Kidney (tissue), 14 donors: ENCODE measurements around the gene CDCA3. TPM values are rescaled to one million over a fixed set of nuclear protein-coding genes. Genes with fewer than 3 reads are reported as not detected.
A peak's percentile ranks its signal among the peaks of the same experiment; 100 is the strongest.

Experiments used
- DNase-seq, 5 donors: peaks; one replicate each; pipeline ENCODE4 v3.0.0-alpha.2; 2013 to 2020
- FAIRE-seq: peaks from 2 replicates; lab custom pipeline; 2012; peaks lifted over from hg19 to GRCh38; lab: Jason Lieb, UNC
- H3K27ac ChIP-seq, 2 donors: one replicate each; pipeline ENCODE4 v1.7.0; 2013; ENCODE audit warnings: low read depth in 2 of 2, low read length in 2 of 2, inconsistent platforms in 1 of 2
- H3K27me3 ChIP-seq: one replicate; pipeline ENCODE4 v1.7.1; 2013; ENCODE audit warnings: low read length, inconsistent platforms; ENCODE audit not compliant: control insufficient read depth, insufficient read depth
- H3K36me3 ChIP-seq, 3 donors: one replicate each; pipeline versions ENCODE4 v1.7.0 to v1.7.1; 2013; ENCODE audit warnings: low read length in 3 of 3, control low read depth in 1 of 3, inconsistent platforms in 1 of 3; ENCODE audit not compliant: insufficient read depth in 3 of 3, control insufficient read depth in 2 of 3
- H3K4me1 ChIP-seq, 3 donors: one replicate each; pipeline versions ENCODE4 v1.7.0 to v1.7.1; 2013; ENCODE audit warnings: low read length in 3 of 3, inconsistent platforms in 1 of 3, low read depth in 1 of 3; ENCODE audit not compliant: control insufficient read depth in 2 of 3, insufficient read depth in 2 of 3
- H3K4me3 ChIP-seq, 3 donors: one replicate each; pipeline versions ENCODE4 v1.7.0 to v1.8.1; 2013; ENCODE audit warnings: low read length in 3 of 3, control low read depth in 1 of 3, inconsistent platforms in 1 of 3
- H3K9ac ChIP-seq, 3 donors: one replicate each; pipeline versions ENCODE4 v1.7.0 to v1.7.1; 2013; ENCODE audit warnings: low read length in 3 of 3, control low read depth in 1 of 3, inconsistent platforms in 1 of 3
- H3K9me3 ChIP-seq, 3 donors: one replicate each; pipeline versions ENCODE4 v1.7.0 to v1.7.1; 2013; ENCODE audit warnings: low read length in 3 of 3, control low read depth in 1 of 3, inconsistent platforms in 1 of 3; ENCODE audit not compliant: control insufficient read depth in 2 of 3, insufficient read depth in 1 of 3
- CTCF ChIP-seq: IDR thresholded peaks from 3 replicates; pipeline ENCODE4 v1.5.1; 2012; ENCODE audit warnings: mild to moderate bottlenecking, moderate library complexity, borderline replicate concordance; ENCODE audit not compliant: insufficient read depth; ENCODE audit errors: extremely low read depth
- intact Hi-C: fragments of 100-400 bp; cut with DNase I; formaldehyde crosslinking; loops from one replicate; pipeline ENCODE4 v1.11.1; 2022
- polyA plus RNA-seq: library from polyadenylated mRNA; stranded (reverse); fragments of 350-450 nt; fragmentation: Illumina TruSeq; extraction: RNeasy Lipid Tissue Mini Kit (QIAGEN cat#74804); gene quantifications from one replicate; pipeline ENCODE4 v1.2.3, GENCODE V29; 2014; ENCODE audit warnings: low read depth, low replicate concordance; ENCODE audit not compliant: insufficient read depth
- total RNA-seq: library from RNA; stranded (reverse); fragmentation: NEBNext Ultra II Directional; extraction: Animal tissue kit (Norgen Biotek cat#: 25700); gene quantifications from one replicate; pipeline ENCODE4 v1.2.1, GENCODE V29; 2021
- donor health status: control.
- donor health status: control.
- donor health status: control.
- donor health status: control.
- donor health status: control.
- donor health status: DM: yes; HTN: yes; CAD: no.
- donor health status: Normal renal cell carcinoma (clear cell type).

The CDCA3 gene
- total and polyA plus RNA-seq, 2 donors from 2014 or later = 1.3 to 2.1 TPM

GRCh38 chr12:6851921-6852650, 1.0 kb upstream of the CDCA3 start, which contains the start of gene USP5:
USP5 (plus strand) TSS chr12:6852150; CDS start chr12:6852180, 30 bp downstream.
- no peaks in the 10 kb centered on the region for H3K27me3 ChIP-seq
- peak within 1 kb of the TSS; percentile 66 to 98 (median 87) for H3K9ac ChIP-seq
- intact Hi-C loops = no loop called here
- no peak for TF ChIP-seq CTCF
- H3K36me3 ChIP-seq = peaks cover 3 to 12% (median 7%) of the 10 kb centered on the region in 3 donors
- peak; percentile 99 to 100 (median 100) for DNase-seq
- H3K9me3 ChIP-seq = no peaks in the 10 kb centered on the region
- H3K4me3 ChIP-seq = peak within 1 kb of the TSS; percentile 92 to 99 (median 99)
- peak; percentile 92 for FAIRE-seq
- peaks cover 0 to 11% (median 6%) of the 10 kb centered on the region in 3 donors for H3K4me1 ChIP-seq
- peak within 1 kb of the TSS; percentile 92 for H3K27ac ChIP-seq

DNA sequence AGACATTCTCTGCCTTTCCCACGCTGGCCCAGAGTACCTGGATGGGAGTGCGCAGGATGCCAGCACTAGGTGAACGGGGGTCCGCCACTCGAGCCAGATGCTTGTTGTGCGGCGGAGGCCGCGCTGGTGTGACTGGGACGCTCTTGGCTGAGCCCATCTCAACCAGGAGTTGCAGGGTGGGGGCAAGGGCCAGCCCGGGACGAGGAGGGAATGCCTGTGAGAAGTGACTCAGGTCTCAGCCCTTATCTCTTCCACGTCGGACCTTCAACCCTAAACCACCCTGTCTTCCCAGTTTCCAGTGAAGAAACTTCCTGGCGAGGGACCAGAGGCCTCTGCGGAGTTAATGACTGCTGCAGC, 312 bp downstream of the CDCA3 start:
- H3K36me3 ChIP-seq = peaks cover 0 to 5% (median 0%) of the 10 kb centered on the region in 3 donors
- H3K27ac ChIP-seq = no peak overlapping the region
- TF ChIP-seq CTCF = no peak
- intact Hi-C loops = no loop called here
- H3K9me3 ChIP-seq = no peaks in the 10 kb centered on the region
- DNase-seq (peak in 2 of 5 donors; percentile 78 to 88), FAIRE-seq (no peak)
- peak overlapping the region in 2 of 3 donors; percentile 85 to 92 for H3K4me3 ChIP-seq
- H3K27me3 ChIP-seq = no peaks in the 10 kb centered on the region
- H3K4me1 ChIP-seq = peaks cover 0 to 11% (median 6%) of the 10 kb centered on the region in 3 donors
- H3K9ac ChIP-seq = peak overlapping the region in 1 of 3 donors; percentile 4

- Histone ChIP-seq H3K27me3 (no peaks in the 10 kb centered on the region), H3K36me3 (peaks cover 0 to 4% (median 0%) of the 10 kb centered on the region in 3 donors), H3K9me3 (no peaks in the 10 kb centered on the region), H3K4me3 (no peak overlapping the region), H3K4me1 (peaks cover 0 to 11% (median 6%) of the 10 kb centered on the region in 3 donors), H3K9ac (no peak overlapping the region), H3K27ac (no peak overlapping the region)
- intact Hi-C loops = no loop called here
- DNase-seq (peak in 1 of 5 donors; percentile 59), FAIRE-seq (no peak)
- no peak for TF ChIP-seq CTCF
Observed at GRCh38 chr12:6849976-6850560, 1.0 kb downstream of the CDCA3 start.
